HepG2 (cell line): Measurements from ENCODE around the gene MAP3K20. TPM values are rescaled to one million over a fixed set of nuclear protein-coding genes. Genes with fewer than 3 reads are reported as not detected.
A peak's percentile ranks its signal among the peaks of the same experiment; 100 is the strongest.

Source experiments
- ATF1 ChIP-seq: IDR thresholded peaks from 2 replicates; pipeline ENCODE4 v1.6.1; 2016; ENCODE audit warnings: mild to moderate bottlenecking, control low read depth
- CHD4 ChIP-seq: fragments of 200-600 bp; sonication (generic); IDR thresholded peaks from 2 replicates; pipeline ENCODE4 v1.7.0; 2017; ENCODE audit warnings: mild to moderate bottlenecking, low read length, borderline replicate concordance
- DNMT3B ChIP-seq: conservative IDR thresholded peaks from 2 replicates; pipeline ENCODE4 v1.6.1; 2016; ENCODE audit warnings: missing biosample characterization, control low read depth
- HNF4A ChIP-seq: sonication (generic); formaldehyde crosslinking; IDR thresholded peaks from 2 replicates; pipeline ENCODE4 v1.4.0; 2020; ENCODE audit warnings: missing genetic modification reagents
- HOXA3 ChIP-seq: sonication (generic); formaldehyde crosslinking; IDR thresholded peaks from 2 replicates; pipeline ENCODE4 v1.5.0; 2020; ENCODE audit warnings: missing genetic modification reagents
- KDM2A ChIP-seq: sonication (generic); formaldehyde crosslinking; IDR thresholded peaks from 2 replicates; pipeline ENCODE4 v1.4.0; 2020; ENCODE audit warnings: low read depth, missing genetic modification reagents, borderline replicate concordance
- MEIS1 ChIP-seq: sonication (generic); formaldehyde crosslinking; IDR thresholded peaks from 2 replicates; pipeline ENCODE4 v1.9.0; 2021; ENCODE audit warnings: mild to moderate bottlenecking, missing genetic modification reagents, moderate library complexity, borderline replicate concordance
- MZF1 ChIP-seq: sonication (generic); formaldehyde crosslinking; IDR thresholded peaks from 2 replicates; pipeline ENCODE4 v1.8.1; 2023; ENCODE audit warnings: mild to moderate bottlenecking, missing genetic modification reagents, borderline replicate concordance
- NFIC ChIP-seq: IDR thresholded peaks from 2 replicates; pipeline ENCODE4 v1.6.1; 2012; ENCODE audit warnings: mild to moderate bottlenecking, low read length, inconsistent platforms
- RFXANK ChIP-seq: IDR thresholded peaks from 2 replicates; pipeline ENCODE4 v1.6.1; 2016
- RXRB ChIP-seq: IDR thresholded peaks from 2 replicates; pipeline ENCODE4 v1.6.1; 2016; ENCODE audit warnings: borderline replicate concordance, missing genetic modification reagents, missing compliant biosample characterization
- SP1 ChIP-seq, 2 experiments: fragments of 450-650 bp in 1 of 2; sonication (generic) in 1 of 2; formaldehyde crosslinking in 1 of 2; IDR thresholded peaks; 2 replicates each; pipeline versions ENCODE4 v1.4.0 to v1.6.1; 2016 to 2020; ENCODE audit warnings: missing genetic modification reagents in 1 of 2
- ZFYVE20 ChIP-seq: sonication (generic); formaldehyde crosslinking; IDR thresholded peaks from 2 replicates; pipeline ENCODE4 v1.8.0; 2023; ENCODE audit warnings: low read depth, mild to moderate bottlenecking, moderate library complexity, missing genetic modification reagents, borderline replicate concordance
- ZMYM2 ChIP-seq: sonication (generic); formaldehyde crosslinking; IDR thresholded peaks from 2 replicates; pipeline ENCODE4 v1.8.0; 2022; ENCODE audit warnings: mild to moderate bottlenecking, missing genetic modification reagents
- ZNF121 ChIP-seq: sonication (generic); formaldehyde crosslinking; IDR thresholded peaks from 2 replicates; pipeline ENCODE4 v1.5.0; 2020; ENCODE audit warnings: mild to moderate bottlenecking, missing genetic modification reagents
- ZNF274 ChIP-seq: sonication (generic); formaldehyde crosslinking; IDR thresholded peaks from 2 replicates; pipeline ENCODE4 v1.5.1; 2020; ENCODE audit warnings: mild to moderate bottlenecking, missing genetic modification reagents
- ZNF615 ChIP-seq: sonication (generic); formaldehyde crosslinking; IDR thresholded peaks from 2 replicates; pipeline ENCODE4 v1.5.0; 2020; ENCODE audit warnings: mild to moderate bottlenecking, missing genetic modification reagents, borderline replicate concordance
- ZNF703 ChIP-seq: sonication (generic); formaldehyde crosslinking; IDR thresholded peaks from 2 replicates; pipeline ENCODE4 v1.5.1; 2020; ENCODE audit warnings: missing genetic modification reagents, mild to moderate bottlenecking, moderate library complexity, borderline replicate concordance
- polyA plus RNA-seq, 8 experiments: library from polyadenylated mRNA; depleted of rRNA in 3 of 8; stranded (reverse) in 7 of 8; unstranded in 1 of 8; fragments of >200 nt; fragmentation: Illumina TruSeq in 4 of 8; extraction: Trizol in 4 of 8; gene quantifications; 2 replicates each; pipeline versions ENCODE4 v1.2.1 to v1.2.3, GENCODE V29; 2011 to 2016; ENCODE audit warnings: low read depth in 4 of 8, missing spikeins in 1 of 8, mixed read lengths in 1 of 8; ENCODE audit not compliant: insufficient read depth in 1 of 8
- total RNA-seq, 5 experiments: library from RNA; depleted of rRNA; stranded (reverse); fragments of >200 nt; fragmentation: Illumina TruSeq; extraction: Trizol; gene quantifications; 2 replicates each; pipeline ENCODE4 v1.2.3, GENCODE V29; 2016; ENCODE audit warnings: low read depth in 1 of 5
- TF ChIP-seq, protein P1 (sequence below): sonication (generic); formaldehyde crosslinking; IDR thresholded peaks from 2 replicates; pipeline ENCODE4 v1.8.0; 2022; ENCODE audit warnings: missing genetic modification reagents, mild to moderate bottlenecking, borderline replicate concordance
- TF ChIP-seq, protein P2 (sequence below): sonication (generic); formaldehyde crosslinking; IDR thresholded peaks from 2 replicates; pipeline ENCODE4 v1.8.0; 2023; ENCODE audit warnings: mild to moderate bottlenecking, missing genetic modification reagents
- TF ChIP-seq, protein P3 (sequence below): fragments of 450-650 bp; IDR thresholded peaks from 2 replicates; pipeline ENCODE4 v1.6.1; 2017
- TF ChIP-seq, protein P4 (sequence below): sonication (generic); formaldehyde crosslinking; IDR thresholded peaks from 2 replicates; pipeline ENCODE4 v1.8.1; 2023; ENCODE audit warnings: mild to moderate bottlenecking, inconsistent platforms, moderate library complexity, missing genetic modification reagents, borderline replicate concordance

Gene MAP3K20
- total and polyA plus RNA-seq, 2 of the 13 experiments (the other 11 are each of a cell fraction or from before 2014, with no cell fraction given) = 5.2 to 13.5 TPM

DNA sequence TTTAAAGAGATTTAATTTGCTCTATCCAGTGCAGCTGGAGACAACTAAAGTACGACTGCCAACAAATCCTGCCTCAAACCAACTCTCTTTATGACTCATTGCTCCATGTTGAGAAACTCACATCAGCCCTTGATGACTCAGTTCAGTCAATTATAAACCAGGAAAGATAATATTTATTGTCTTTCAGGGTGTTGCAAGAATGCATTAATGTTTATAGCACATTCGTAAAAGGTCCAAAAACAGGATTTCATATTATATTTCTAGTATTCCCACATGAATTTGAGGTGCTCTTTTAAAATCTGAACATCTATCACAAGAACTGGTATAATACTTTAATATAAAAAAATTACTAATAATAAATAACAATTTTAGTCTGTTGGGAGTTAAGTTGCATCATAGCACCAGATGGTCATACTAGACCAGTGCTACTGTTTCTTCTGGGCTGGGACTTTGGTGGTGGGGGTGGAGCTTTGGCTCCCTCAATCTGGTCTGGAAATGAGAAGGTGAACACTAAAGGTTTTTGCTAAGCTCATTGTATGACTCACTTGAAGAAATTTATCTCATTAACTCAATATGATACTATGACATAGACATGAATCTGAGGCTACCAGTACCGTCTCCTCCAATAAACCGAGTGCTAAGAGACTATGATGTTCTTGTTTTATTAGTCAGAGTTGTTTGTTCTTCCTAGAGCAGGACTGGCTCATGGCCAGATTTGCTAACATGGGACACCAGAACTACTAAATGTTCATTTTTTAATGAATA is 26.6 kb upstream of the MAP3K20 start (continued):
- peak; percentile 50; the same call in 1 of the 2 replicates for TF ChIP-seq RXRB (CRISPR knock-in tag)
- TF ChIP-seq KDM2A (CRISPR knock-in tag) = no peak
- TF ChIP-seq MEIS1 (CRISPR knock-in tag) = no peak
- no peak for TF ChIP-seq ZNF121 (CRISPR knock-in tag)
- TF ChIP-seq ZMYM2 = no peak
- TF ChIP-seq, protein P1, sequence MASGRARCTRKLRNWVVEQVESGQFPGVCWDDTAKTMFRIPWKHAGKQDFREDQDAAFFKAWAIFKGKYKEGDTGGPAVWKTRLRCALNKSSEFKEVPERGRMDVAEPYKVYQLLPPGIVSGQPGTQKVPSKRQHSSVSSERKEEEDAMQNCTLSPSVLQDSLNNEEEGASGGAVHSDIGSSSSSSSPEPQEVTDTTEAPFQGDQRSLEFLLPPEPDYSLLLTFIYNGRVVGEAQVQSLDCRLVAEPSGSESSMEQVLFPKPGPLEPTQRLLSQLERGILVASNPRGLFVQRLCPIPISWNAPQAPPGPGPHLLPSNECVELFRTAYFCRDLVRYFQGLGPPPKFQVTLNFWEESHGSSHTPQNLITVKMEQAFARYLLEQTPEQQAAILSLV (CRISPR knock-in tag) = no peak
- TF ChIP-seq, protein P2, sequence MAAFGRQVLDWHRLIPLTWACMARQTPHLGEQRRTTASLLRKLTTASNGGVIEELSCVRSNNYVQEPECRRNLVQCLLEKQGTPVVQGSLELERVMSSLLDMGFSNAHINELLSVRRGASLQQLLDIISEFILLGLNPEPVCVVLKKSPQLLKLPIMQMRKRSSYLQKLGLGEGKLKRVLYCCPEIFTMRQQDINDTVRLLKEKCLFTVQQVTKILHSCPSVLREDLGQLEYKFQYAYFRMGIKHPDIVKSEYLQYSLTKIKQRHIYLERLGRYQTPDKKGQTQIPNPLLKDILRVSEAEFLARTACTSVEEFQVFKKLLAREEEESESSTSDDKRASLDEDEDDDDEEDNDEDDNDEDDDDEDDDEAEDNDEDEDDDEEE (CRISPR knock-in tag) = no peak
- no peak for TF ChIP-seq SP1 (IDR thresholded peaks at IDR 0.05)
- TF ChIP-seq SP1 (CRISPR knock-in tag; IDR thresholded peaks at IDR 0.05) = no peak
- TF ChIP-seq ZNF274 (CRISPR knock-in tag) = no peak
- no peak for TF ChIP-seq ATF1 (CRISPR knock-in tag)
- no peak for TF ChIP-seq ZNF615 (CRISPR knock-in tag)
- TF ChIP-seq, protein P3, sequence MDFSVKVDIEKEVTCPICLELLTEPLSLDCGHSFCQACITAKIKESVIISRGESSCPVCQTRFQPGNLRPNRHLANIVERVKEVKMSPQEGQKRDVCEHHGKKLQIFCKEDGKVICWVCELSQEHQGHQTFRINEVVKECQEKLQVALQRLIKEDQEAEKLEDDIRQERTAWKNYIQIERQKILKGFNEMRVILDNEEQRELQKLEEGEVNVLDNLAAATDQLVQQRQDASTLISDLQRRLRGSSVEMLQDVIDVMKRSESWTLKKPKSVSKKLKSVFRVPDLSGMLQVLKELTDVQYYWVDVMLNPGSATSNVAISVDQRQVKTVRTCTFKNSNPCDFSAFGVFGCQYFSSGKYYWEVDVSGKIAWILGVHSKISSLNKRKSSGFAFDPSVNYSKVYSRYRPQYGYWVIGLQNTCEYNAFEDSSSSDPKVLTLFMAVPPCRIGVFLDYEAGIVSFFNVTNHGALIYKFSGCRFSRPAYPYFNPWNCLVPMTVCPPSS = no peak
- no peak for TF ChIP-seq HOXA3 (CRISPR knock-in tag)
- TF ChIP-seq DNMT3B (CRISPR knock-in tag) = 0 out of 2 replicates have a peak, but pooled peaks have one; percentile 72
- TF ChIP-seq NFIC = peak; percentile 74; the same call in 1 of the 2 replicates
- no peak for TF ChIP-seq ZFYVE20
- peak; percentile 35; the same call in 1 of the 2 replicates for TF ChIP-seq CHD4
- TF ChIP-seq RFXANK (CRISPR knock-in tag) = no peak
- TF ChIP-seq ZNF703 (CRISPR knock-in tag) = no peak
- TF ChIP-seq HNF4A (CRISPR knock-in tag) = no peak
- no peak for TF ChIP-seq MZF1
- TF ChIP-seq, protein P4, sequence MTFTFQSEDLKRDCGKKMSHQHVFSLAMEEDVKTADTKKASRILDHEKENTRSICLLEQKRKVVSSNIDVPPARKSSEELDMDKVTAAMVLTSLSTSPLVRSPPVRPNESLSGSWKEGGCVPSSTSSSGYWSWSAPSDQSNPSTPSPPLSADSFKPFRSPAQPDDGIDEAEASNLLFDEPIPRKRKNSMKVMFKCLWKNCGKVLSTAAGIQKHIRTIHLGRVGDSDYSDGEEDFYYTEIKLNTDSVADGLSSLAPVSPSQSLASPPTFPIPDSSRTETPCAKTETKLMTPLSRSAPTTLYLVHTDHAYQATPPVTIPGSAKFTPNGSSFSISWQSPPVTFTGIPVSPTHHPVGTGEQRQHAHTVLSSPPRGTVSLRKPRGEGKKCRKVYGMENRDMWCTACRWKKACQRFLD (CRISPR knock-in tag) = no peak
